ENCODE results near the gene TAP2. TPM values are rescaled to one million over a fixed set of nuclear protein-coding genes. Genes with fewer than 3 reads are reported as not detected.
A peak's percentile ranks its signal among the peaks of the same experiment; 100 is the strongest.

TAP2 gene
- total and polyA plus RNA-seq, 10 of the 15 experiments (the other 5 are each of a cell fraction or from before 2014, with no cell fraction given): 5.3 to 77.2 (median 35.3) TPM

DNA sequence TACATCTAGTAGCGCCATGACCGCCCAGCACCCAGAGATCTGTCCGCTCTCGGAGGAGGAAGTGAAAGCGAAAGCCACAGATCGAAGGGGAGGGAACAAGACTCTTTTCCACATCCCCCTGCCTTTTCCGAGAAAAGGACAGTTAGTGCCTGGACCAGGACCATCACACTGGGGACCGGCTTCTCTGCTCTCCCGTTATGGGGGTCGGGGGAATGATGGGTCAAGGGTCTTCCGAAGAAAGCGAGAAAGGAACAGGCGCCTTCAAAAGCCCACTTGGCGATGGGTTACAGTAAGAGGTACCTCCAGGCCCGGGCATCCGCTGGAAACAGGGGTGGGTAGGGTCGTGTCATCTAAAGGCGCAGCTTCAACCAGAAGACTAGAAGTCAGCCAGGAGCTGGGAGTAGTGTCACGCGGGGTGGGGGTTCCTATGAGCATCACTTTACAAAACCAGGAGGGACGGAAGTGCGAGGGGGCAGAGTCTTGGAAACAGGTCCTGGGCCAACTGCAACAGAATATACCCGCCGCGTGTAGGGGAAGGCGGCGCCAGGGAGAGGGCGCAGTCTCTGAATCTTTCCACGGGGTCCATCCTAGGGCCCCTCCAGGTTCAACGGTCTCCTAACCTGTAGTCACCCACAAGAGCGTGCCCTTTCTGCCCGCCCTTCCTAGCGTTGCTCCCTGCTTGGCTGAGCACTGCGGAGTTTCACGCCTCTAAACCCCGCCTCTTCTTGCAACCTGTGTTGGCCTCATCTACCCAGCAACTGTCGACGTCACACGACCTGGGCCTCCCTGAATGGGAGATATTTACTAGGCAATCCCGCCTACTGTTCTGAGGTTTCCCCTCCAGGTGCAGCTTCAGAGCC lies 5.7 kb upstream of the TAP2 start, which contains the start of gene PSMB8 (continued):
- TF ChIP-seq RBBP5 (conservative IDR thresholded peaks at IDR 0.05) (0 out of 2 replicates have a peak, but pooled peaks have one; percentile 29), FOS (IDR thresholded peaks at IDR 0.05; ENCODE audit: borderline replicate concordance, extremely low read depth, insufficient read length) (no peak), NFYA (IDR thresholded peaks at IDR 0.05; ENCODE audit: borderline replicate concordance, low read depth, low read length) (no peak), STAT3 (IDR thresholded peaks at IDR 0.05; ENCODE audit: low read depth, low read length) (no peak), EP300 (IDR thresholded peaks at IDR 0.05; ENCODE audit: borderline replicate concordance in 1 of 2, control insufficient read depth in 1 of 2, low read depth in 2 of 2, low read length in 2 of 2) (peak in 1 of 2 experiments; percentile 57; a peak in 1 of 4 replicates), YY1 (IDR thresholded peaks at IDR 0.05; ENCODE audit: low read depth, low read length) (peak; percentile 90), CBX5 (IDR thresholded peaks at IDR 0.05; ENCODE audit: low read depth) (no peak), BMI1 (IDR thresholded peaks at IDR 0.05; ENCODE audit: borderline replicate concordance) (no peak), EZH2 (IDR thresholded peaks at IDR 0.05; ENCODE audit: borderline replicate concordance, control insufficient read depth, low read depth, low read length) (no peak), IKZF1 (conservative IDR thresholded peaks at IDR 0.05) (peak; percentile 94), E2F4 (IDR thresholded peaks at IDR 0.05; ENCODE audit: low read depth, low read length) (no peak), MYB (IDR thresholded peaks at IDR 0.05; ENCODE audit: borderline replicate concordance, low read depth, low read length) (no peak), NFYB (IDR thresholded peaks at IDR 0.05; ENCODE audit: insufficient read depth, low read depth, low read length) (peak; percentile 70; the same call in 1 of the 2 replicates), HCFC1 (IDR thresholded peaks at IDR 0.05; ENCODE audit: low read length) (no peak), SMC3 (IDR thresholded peaks at IDR 0.05; ENCODE audit: borderline replicate concordance, low read length) (no peak), NRF1 (conservative IDR thresholded peaks at IDR 0.05; ENCODE audit: low read depth, low read length) (no peak), RAD51 (IDR thresholded peaks at IDR 0.05) (peak; percentile 54; the same call in 1 of the 2 replicates), KAT2A (conservative IDR thresholded peaks at IDR 0.05; ENCODE audit: control insufficient read depth, low read depth, low read length) (no peak), TARDBP (IDR thresholded peaks at IDR 0.05; ENCODE audit: borderline replicate concordance) (peak; percentile 41; the same call in 1 of the 2 replicates), CEBPB (IDR thresholded peaks at IDR 0.05; ENCODE audit: borderline replicate concordance in 1 of 2, low read depth in 2 of 2, low read length in 2 of 2) (peak in 1 of 2 experiments; percentile 93; a peak in 1 of 4 replicates), LARP7 (IDR thresholded peaks at IDR 0.05) (0 out of 2 replicates have a peak, but pooled peaks have one; percentile 63)
- TF ChIP-seq, protein P1, sequence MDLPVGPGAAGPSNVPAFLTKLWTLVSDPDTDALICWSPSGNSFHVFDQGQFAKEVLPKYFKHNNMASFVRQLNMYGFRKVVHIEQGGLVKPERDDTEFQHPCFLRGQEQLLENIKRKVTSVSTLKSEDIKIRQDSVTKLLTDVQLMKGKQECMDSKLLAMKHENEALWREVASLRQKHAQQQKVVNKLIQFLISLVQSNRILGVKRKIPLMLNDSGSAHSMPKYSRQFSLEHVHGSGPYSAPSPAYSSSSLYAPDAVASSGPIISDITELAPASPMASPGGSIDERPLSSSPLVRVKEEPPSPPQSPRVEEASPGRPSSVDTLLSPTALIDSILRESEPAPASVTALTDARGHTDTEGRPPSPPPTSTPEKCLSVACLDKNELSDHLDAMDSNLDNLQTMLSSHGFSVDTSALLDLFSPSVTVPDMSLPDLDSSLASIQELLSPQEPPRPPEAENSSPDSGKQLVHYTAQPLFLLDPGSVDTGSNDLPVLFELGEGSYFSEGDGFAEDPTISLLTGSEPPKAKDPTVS (IDR thresholded peaks at IDR 0.05; ENCODE audit: low read depth, low read length): no peak
- TF ChIP-seq, protein P2, sequence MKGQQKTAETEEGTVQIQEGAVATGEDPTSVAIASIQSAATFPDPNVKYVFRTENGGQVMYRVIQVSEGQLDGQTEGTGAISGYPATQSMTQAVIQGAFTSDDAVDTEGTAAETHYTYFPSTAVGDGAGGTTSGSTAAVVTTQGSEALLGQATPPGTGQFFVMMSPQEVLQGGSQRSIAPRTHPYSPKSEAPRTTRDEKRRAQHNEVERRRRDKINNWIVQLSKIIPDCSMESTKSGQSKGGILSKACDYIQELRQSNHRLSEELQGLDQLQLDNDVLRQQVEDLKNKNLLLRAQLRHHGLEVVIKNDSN (IDR thresholded peaks at IDR 0.05; ENCODE audit: borderline replicate concordance, extremely low read length, insufficient read depth, low read depth, low read length): no peak
- TF ChIP-seq, protein P3, sequence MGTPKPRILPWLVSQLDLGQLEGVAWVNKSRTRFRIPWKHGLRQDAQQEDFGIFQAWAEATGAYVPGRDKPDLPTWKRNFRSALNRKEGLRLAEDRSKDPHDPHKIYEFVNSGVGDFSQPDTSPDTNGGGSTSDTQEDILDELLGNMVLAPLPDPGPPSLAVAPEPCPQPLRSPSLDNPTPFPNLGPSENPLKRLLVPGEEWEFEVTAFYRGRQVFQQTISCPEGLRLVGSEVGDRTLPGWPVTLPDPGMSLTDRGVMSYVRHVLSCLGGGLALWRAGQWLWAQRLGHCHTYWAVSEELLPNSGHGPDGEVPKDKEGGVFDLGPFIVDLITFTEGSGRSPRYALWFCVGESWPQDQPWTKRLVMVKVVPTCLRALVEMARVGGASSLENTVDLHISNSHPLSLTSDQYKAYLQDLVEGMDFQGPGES (IDR thresholded peaks at IDR 0.05): peak; percentile 40; the same call in 1 of the 2 replicates

All from GM12878 (cell line).